Progenitor cell of endocrine pancreas (in vitro differentiated cells): ENCODE data around the gene XRN1. TPM values are rescaled to one million over a fixed set of nuclear protein-coding genes. Genes with fewer than 3 reads are reported as not detected.
A peak's percentile ranks its signal among the peaks of the same experiment; 100 is the strongest.
"Not testable (repeated sequence)": the region's sequence is repeated elsewhere in the genome, so short reads cannot be mapped to it uniquely, and the experiment has no call there.

Experiments
- DNase-seq: peaks from one replicate; pipeline ENCODE4 v3.0.0; 2021; ENCODE audit warnings: low spot score; ENCODE audit not compliant: unreplicated experiment
- H3K27ac Mint-ChIP-seq: 2 replicates; pipeline ENCODE4 v1.8.0; 2021; ENCODE audit warnings: mild to moderate bottlenecking, moderate library complexity, mixed read lengths
- H3K27me3 Mint-ChIP-seq: 2 replicates; pipeline ENCODE4 v1.8.0; 2021; ENCODE audit warnings: mixed read lengths
- H3K36me3 Mint-ChIP-seq: 2 replicates; pipeline ENCODE4 v1.8.0; 2022; ENCODE audit warnings: mixed read lengths; ENCODE audit not compliant: insufficient read depth
- H3K4me1 Mint-ChIP-seq: 2 replicates; pipeline ENCODE4 v1.8.0; 2021; ENCODE audit warnings: low read depth, mixed read lengths
- H3K4me3 Mint-ChIP-seq: 2 replicates; pipeline ENCODE4 v1.8.0; 2021; ENCODE audit warnings: low read depth, mild to moderate bottlenecking, moderate library complexity, mixed read lengths
- H3K9me3 Mint-ChIP-seq: 2 replicates; pipeline ENCODE4 v1.8.0; 2021; ENCODE audit warnings: low read depth, mixed read lengths
- CTCF ChIP-seq: fragments of 200-600 bp; sonication (generic); IDR thresholded peaks from one replicate; pipeline ENCODE4 v1.5.0; 2021; ENCODE audit warnings: antibody characterized with exemption, mild to moderate bottlenecking; ENCODE audit not compliant: unreplicated experiment
- total RNA-seq: library from RNA; stranded (reverse); gene quantifications from 2 replicates; pipeline ENCODE4 v1.2.1, GENCODE V29; 2021

The XRN1 gene
- total RNA-seq, 1 donor from 2014 or later, result 26.9 TPM

GRCh38 chr3:142444343-142444742 is 3.5 kb downstream of the XRN1 start:
- Mint-ChIP-seq H3K4me1 (peaks cover 24% of the 10 kb centered on the region), H3K36me3 (peaks cover 7% of the 10 kb centered on the region), H3K27ac (no peak overlapping the region), H3K4me3 (no peak overlapping the region), H3K9me3 (no peaks in the 10 kb centered on the region), H3K27me3 (no peaks in the 10 kb centered on the region)
- DNase-seq, result no peak
- TF ChIP-seq CTCF, result no peak

- H3K27me3 Mint-ChIP-seq, H3K4me3 Mint-ChIP-seq, H3K9me3 Mint-ChIP-seq, H3K27ac Mint-ChIP-seq, DNase-seq: not testable (repeated sequence)
- Mint-ChIP-seq H3K36me3 (peaks cover 11% of the 10 kb centered on the region), H3K4me1 (peaks cover 22% of the 10 kb centered on the region)
Observed at GRCh38 chr3:142443060-142443459, 4.8 kb downstream of the XRN1 start.

- not testable (repeated sequence) for H3K27ac Mint-ChIP-seq, H3K4me1 Mint-ChIP-seq, DNase-seq, H3K36me3 Mint-ChIP-seq, H3K9me3 Mint-ChIP-seq, H3K27me3 Mint-ChIP-seq, H3K4me3 Mint-ChIP-seq
Observed at GRCh38 chr3:142439499-142440220, 8.2 kb downstream of the XRN1 start.

GRCh38 chr3:142438096-142438495 is 9.7 kb downstream of the XRN1 start:
- not testable (repeated sequence) for H3K4me1 Mint-ChIP-seq, DNase-seq, H3K27me3 Mint-ChIP-seq, H3K4me3 Mint-ChIP-seq, H3K9me3 Mint-ChIP-seq, H3K36me3 Mint-ChIP-seq
- peak overlapping the region; percentile 2 for H3K27ac Mint-ChIP-seq

GRCh38 chr3:142436951-142437585 is 10.8 kb downstream of the XRN1 start:
- H3K4me1 Mint-ChIP-seq, result peaks cover 5% of the 10 kb centered on the region
- no peak overlapping the region for H3K4me3 Mint-ChIP-seq
- DNase-seq, result no peak
- H3K27ac Mint-ChIP-seq, result no peak overlapping the region
- H3K27me3 Mint-ChIP-seq, result no peaks in the 10 kb centered on the region
- TF ChIP-seq CTCF, result no peak
- no peaks in the 10 kb centered on the region for H3K9me3 Mint-ChIP-seq
- H3K36me3 Mint-ChIP-seq, result peaks cover 10% of the 10 kb centered on the region

- no peak for TF ChIP-seq CTCF
- no peaks in the 10 kb centered on the region for H3K9me3 Mint-ChIP-seq
- H3K4me3 Mint-ChIP-seq, result no peak overlapping the region
- DNase-seq, result no peak
- no peak overlapping the region for H3K27ac Mint-ChIP-seq
- no peaks in the 10 kb centered on the region for H3K27me3 Mint-ChIP-seq
- H3K4me1 Mint-ChIP-seq, result peaks cover 4% of the 10 kb centered on the region
- peaks cover 18% of the 10 kb centered on the region for H3K36me3 Mint-ChIP-seq
Observed at GRCh38 chr3:142434503-142434902, 13.3 kb downstream of the XRN1 start.

GRCh38 chr3:142433110-142433509 is 14.7 kb downstream of the XRN1 start:
- H3K36me3 Mint-ChIP-seq, result peaks cover 23% of the 10 kb centered on the region
- no peak overlapping the region for H3K4me3 Mint-ChIP-seq
- no peaks in the 10 kb centered on the region for H3K4me1 Mint-ChIP-seq
- no peak for DNase-seq
- H3K27ac Mint-ChIP-seq, result no peak overlapping the region
- no peaks in the 10 kb centered on the region for H3K27me3 Mint-ChIP-seq
- H3K9me3 Mint-ChIP-seq, result no peaks in the 10 kb centered on the region
- no peak for TF ChIP-seq CTCF
